ENCODE results near the gene OTC.

OTC gene

DNA sequence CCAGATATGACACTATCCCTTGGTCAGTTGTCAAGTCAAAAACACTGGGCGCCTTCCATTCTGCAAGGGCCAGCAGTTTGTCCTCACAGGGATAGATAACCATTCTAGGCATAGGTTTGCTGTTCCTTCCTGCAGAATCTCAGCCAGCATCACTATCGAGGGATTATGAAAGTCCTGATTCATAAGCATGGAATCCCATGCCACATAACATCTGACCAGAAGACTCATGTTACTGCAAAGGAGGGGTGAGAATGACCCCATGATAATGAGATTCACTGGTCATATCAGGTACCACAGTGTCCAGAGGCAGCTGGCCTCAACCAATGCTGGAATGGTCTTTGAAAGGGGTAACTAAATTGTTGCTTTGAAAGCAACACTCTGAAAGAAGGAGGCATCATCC lies 84.7 kb downstream of the OTC start:
- TF ChIP-seq, protein P1, sequence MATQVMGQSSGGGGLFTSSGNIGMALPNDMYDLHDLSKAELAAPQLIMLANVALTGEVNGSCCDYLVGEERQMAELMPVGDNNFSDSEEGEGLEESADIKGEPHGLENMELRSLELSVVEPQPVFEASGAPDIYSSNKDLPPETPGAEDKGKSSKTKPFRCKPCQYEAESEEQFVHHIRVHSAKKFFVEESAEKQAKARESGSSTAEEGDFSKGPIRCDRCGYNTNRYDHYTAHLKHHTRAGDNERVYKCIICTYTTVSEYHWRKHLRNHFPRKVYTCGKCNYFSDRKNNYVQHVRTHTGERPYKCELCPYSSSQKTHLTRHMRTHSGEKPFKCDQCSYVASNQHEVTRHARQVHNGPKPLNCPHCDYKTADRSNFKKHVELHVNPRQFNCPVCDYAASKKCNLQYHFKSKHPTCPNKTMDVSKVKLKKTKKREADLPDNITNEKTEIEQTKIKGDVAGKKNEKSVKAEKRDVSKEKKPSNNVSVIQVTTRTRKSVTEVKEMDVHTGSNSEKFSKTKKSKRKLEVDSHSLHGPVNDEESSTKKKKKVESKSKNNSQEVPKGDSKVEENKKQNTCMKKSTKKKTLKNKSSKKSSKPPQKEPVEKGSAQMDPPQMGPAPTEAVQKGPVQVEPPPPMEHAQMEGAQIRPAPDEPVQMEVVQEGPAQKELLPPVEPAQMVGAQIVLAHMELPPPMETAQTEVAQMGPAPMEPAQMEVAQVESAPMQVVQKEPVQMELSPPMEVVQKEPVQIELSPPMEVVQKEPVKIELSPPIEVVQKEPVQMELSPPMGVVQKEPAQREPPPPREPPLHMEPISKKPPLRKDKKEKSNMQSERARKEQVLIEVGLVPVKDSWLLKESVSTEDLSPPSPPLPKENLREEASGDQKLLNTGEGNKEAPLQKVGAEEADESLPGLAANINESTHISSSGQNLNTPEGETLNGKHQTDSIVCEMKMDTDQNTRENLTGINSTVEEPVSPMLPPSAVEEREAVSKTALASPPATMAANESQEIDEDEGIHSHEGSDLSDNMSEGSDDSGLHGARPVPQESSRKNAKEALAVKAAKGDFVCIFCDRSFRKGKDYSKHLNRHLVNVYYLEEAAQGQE (IDR thresholded peaks at IDR 0.05; ENCODE audit: low read depth) = no peak
- TF ChIP-seq EP300 (IDR thresholded peaks at IDR 0.05; ENCODE audit: borderline replicate concordance) (no peak), CREB1 (IDR thresholded peaks at IDR 0.05; ENCODE audit: low read depth) (no peak), FOXM1 (IDR thresholded peaks at IDR 0.05; ENCODE audit: borderline replicate concordance, low read depth) (no peak), ZBTB7A (IDR thresholded peaks at IDR 0.05; ENCODE audit: low read depth) (no peak), CEBPB (IDR thresholded peaks at IDR 0.05) (no peak), TEAD4 (IDR thresholded peaks at IDR 0.05) (no peak), TAF1 (IDR thresholded peaks at IDR 0.05; ENCODE audit: low read depth) (no peak), NFIC (IDR thresholded peaks at IDR 0.05) (no peak), YY1 (IDR thresholded peaks at IDR 0.05; ENCODE audit: low read depth) (no peak), RAD21 (IDR thresholded peaks at IDR 0.05; ENCODE audit: low read depth) (no peak), EGR1 (IDR thresholded peaks at IDR 0.05) (no peak), TCF12 (IDR thresholded peaks at IDR 0.05; ENCODE audit: low read depth) (no peak)
- TF ChIP-seq, protein P2, sequence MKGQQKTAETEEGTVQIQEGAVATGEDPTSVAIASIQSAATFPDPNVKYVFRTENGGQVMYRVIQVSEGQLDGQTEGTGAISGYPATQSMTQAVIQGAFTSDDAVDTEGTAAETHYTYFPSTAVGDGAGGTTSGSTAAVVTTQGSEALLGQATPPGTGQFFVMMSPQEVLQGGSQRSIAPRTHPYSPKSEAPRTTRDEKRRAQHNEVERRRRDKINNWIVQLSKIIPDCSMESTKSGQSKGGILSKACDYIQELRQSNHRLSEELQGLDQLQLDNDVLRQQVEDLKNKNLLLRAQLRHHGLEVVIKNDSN (IDR thresholded peaks at IDR 0.05) = no peak
- TF ChIP-seq, protein P3, sequence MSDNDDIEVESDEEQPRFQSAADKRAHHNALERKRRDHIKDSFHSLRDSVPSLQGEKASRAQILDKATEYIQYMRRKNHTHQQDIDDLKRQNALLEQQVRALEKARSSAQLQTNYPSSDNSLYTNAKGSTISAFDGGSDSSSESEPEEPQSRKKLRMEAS (IDR thresholded peaks at IDR 0.05) = no peak

DNA sequence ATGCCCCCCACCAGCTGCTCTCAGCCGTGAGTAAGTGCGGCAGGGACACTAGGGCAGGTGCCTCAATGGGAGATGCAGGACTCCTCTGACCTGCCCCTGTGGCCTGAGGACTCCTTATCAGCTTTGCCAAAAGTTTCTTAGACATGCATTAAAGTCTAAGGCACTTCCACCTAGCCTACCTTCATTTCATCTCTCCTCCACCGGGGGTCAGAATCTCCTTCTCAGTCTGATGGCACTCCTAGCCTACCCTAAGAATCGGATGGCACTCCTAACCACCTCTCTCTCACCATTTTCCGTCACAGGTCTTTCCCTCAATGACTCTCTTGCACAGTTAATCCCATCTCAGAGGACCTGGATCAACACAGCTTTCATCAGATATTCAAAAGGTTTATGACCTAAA lies 85.9 kb downstream of the OTC start:
- no peak for TF ChIP-seq RAD21 (IDR thresholded peaks at IDR 0.05; ENCODE audit: low read depth)
- TF ChIP-seq, protein P2 (IDR thresholded peaks at IDR 0.05) = no peak
- no peak for TF ChIP-seq TCF12 (IDR thresholded peaks at IDR 0.05; ENCODE audit: low read depth)
- TF ChIP-seq EP300 (IDR thresholded peaks at IDR 0.05; ENCODE audit: borderline replicate concordance) = no peak
- no peak for TF ChIP-seq EGR1 (IDR thresholded peaks at IDR 0.05)
- TF ChIP-seq TAF1 (IDR thresholded peaks at IDR 0.05; ENCODE audit: low read depth) = no peak
- TF ChIP-seq, protein P3 (IDR thresholded peaks at IDR 0.05) = no peak
- TF ChIP-seq TEAD4 (IDR thresholded peaks at IDR 0.05) = no peak
- TF ChIP-seq, protein P1 (IDR thresholded peaks at IDR 0.05; ENCODE audit: low read depth) = no peak
- no peak for TF ChIP-seq YY1 (IDR thresholded peaks at IDR 0.05; ENCODE audit: low read depth)
- no peak for TF ChIP-seq FOXM1 (IDR thresholded peaks at IDR 0.05; ENCODE audit: borderline replicate concordance, low read depth)
- no peak for TF ChIP-seq CREB1 (IDR thresholded peaks at IDR 0.05; ENCODE audit: low read depth)
- TF ChIP-seq NFIC (IDR thresholded peaks at IDR 0.05) = no peak
- no peak for TF ChIP-seq CEBPB (IDR thresholded peaks at IDR 0.05)
- TF ChIP-seq ZBTB7A (IDR thresholded peaks at IDR 0.05; ENCODE audit: low read depth) = no peak

DNA sequence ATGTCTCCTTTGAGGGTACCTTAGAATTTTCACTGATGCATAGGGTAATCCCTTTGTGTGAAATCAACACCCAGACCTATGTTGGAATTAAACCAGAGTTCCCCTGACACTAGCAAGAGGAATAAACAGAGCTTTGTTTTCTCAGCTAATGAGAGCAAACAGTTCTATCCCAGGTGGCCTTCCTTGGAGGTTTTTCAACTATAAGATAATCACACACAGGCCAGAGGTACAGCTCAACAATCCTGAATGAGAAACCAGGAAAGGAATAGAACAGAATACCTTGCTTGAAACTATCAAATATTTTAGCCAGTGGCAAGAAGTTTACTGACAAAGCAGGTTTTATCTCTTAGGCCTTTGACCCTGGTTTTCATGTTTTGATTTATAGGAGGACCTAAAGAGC lies 100.2 kb downstream of the OTC start:
- TF ChIP-seq EGR1 (IDR thresholded peaks at IDR 0.05) (no peak), TEAD4 (IDR thresholded peaks at IDR 0.05) (no peak), YY1 (IDR thresholded peaks at IDR 0.05; ENCODE audit: low read depth) (no peak), CEBPB (IDR thresholded peaks at IDR 0.05) (no peak), ZBTB7A (IDR thresholded peaks at IDR 0.05; ENCODE audit: low read depth) (no peak), TCF12 (IDR thresholded peaks at IDR 0.05; ENCODE audit: low read depth) (no peak), FOXM1 (IDR thresholded peaks at IDR 0.05; ENCODE audit: borderline replicate concordance, low read depth) (no peak), RAD21 (IDR thresholded peaks at IDR 0.05; ENCODE audit: low read depth) (no peak), EP300 (IDR thresholded peaks at IDR 0.05; ENCODE audit: borderline replicate concordance) (no peak)
- TF ChIP-seq, protein P2 (IDR thresholded peaks at IDR 0.05) = no peak
- TF ChIP-seq, protein P3 (IDR thresholded peaks at IDR 0.05) = no peak

DNA sequence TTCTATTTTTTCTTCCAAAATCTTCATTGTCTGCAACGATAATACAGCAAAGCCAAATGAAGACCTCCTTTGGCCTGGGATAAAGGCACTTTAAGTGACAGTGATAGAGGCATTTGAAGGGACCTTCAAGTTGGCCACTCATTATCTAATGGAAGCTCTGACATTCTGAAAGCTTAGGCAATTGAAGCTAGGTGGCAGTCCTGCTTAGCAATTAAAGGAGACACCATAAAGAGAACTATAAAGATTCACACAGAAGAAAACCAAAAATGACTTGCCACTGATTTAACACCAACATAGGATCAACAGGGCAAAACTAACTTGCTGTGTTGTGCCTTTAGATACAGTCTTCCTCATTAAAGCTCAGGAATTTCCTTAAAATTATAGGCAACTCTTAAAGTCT lies 105.7 kb downstream of the OTC start:
- TF ChIP-seq RAD21 (IDR thresholded peaks at IDR 0.05; ENCODE audit: low read depth) (no peak), YY1 (IDR thresholded peaks at IDR 0.05; ENCODE audit: low read depth) (no peak), CEBPB (IDR thresholded peaks at IDR 0.05) (no peak), EGR1 (IDR thresholded peaks at IDR 0.05) (no peak), TCF12 (IDR thresholded peaks at IDR 0.05; ENCODE audit: low read depth) (no peak), ZBTB7A (IDR thresholded peaks at IDR 0.05; ENCODE audit: low read depth) (no peak)
- TF ChIP-seq, protein P1 (IDR thresholded peaks at IDR 0.05; ENCODE audit: low read depth) = no peak

Data from Ishikawa (cell line).